Suprapubic skin (tissue), 4 donors: Measurements from ENCODE around the gene ZSCAN20. TPM values are rescaled to one million over a fixed set of nuclear protein-coding genes. Genes with fewer than 3 reads are reported as not detected.
A peak's percentile ranks its signal among the peaks of the same experiment; 100 is the strongest.

Source experiments
- DNase-seq, 2 donors: peaks; one replicate each; pipeline ENCODE4 v3.0.0-alpha.2; 2019; ENCODE audit warnings: low spot score in 2 of 2
- H3K27ac ChIP-seq: fragments of 200-600 bp; sonication (generic); one replicate; pipeline ENCODE4 v1.5.1; 2019
- H3K27me3 ChIP-seq: fragments of 200-600 bp; sonication (generic); one replicate; pipeline ENCODE4 v1.5.1; 2019
- H3K36me3 ChIP-seq: fragments of 200-600 bp; sonication (generic); one replicate; pipeline ENCODE4 v1.5.1; 2019
- H3K4me1 ChIP-seq: fragments of 200-600 bp; sonication (generic); one replicate; pipeline ENCODE4 v1.5.1; 2019
- H3K4me3 ChIP-seq: fragments of 200-600 bp; sonication (generic); one replicate; pipeline ENCODE4 v1.5.1; 2019; ENCODE audit warnings: mild to moderate bottlenecking
- H3K9me3 ChIP-seq: fragments of 200-600 bp; sonication (generic); one replicate; pipeline ENCODE4 v1.5.1; 2019
- EP300 ChIP-seq: sonication (generic); formaldehyde crosslinking; IDR thresholded peaks from one replicate; pipeline ENCODE4 v1.6.1; 2017; ENCODE audit warnings: antibody characterized with exemption
- POLR2A ChIP-seq, 2 donors: fragments of 450-650 bp; IDR thresholded peaks; one replicate each; pipeline ENCODE4 v1.6.1; 2017; ENCODE audit warnings: antibody characterized with exemption in 2 of 2, mild to moderate bottlenecking in 2 of 2, moderate library complexity in 2 of 2
- POLR2AphosphoS5 ChIP-seq, 3 donors: sonication (generic); formaldehyde crosslinking; IDR thresholded peaks; one replicate each; pipeline ENCODE4 v1.6.1; 2017; ENCODE audit warnings: antibody characterized with exemption in 3 of 3
- WGBS: methylation state at CpG from one replicate; pipeline ENCODE4 v1.1.5; 2018; 5-methylcytosine and 5-hydroxymethylcytosine counted together
- total RNA-seq, 4 donors: library from RNA; depleted of rRNA; stranded (reverse); fragments of >200 nt; gene quantifications; one replicate each; pipeline ENCODE4 v1.1.0, GENCODE V29; 2016
- TF ChIP-seq, protein P1 (sequence below), 2 donors: fragments of 200-600 bp in 1 of 2; fragments of 450-650 bp in 1 of 2; sonication (generic) in 1 of 2; IDR thresholded peaks; one replicate each; pipeline ENCODE4 v1.5.1; 2016 to 2019; ENCODE audit warnings: antibody characterized with exemption in 2 of 2, mild to moderate bottlenecking in 1 of 2, moderate library complexity in 1 of 2

ZSCAN20 gene
- total RNA-seq, 4 donors from 2014 or later, result 1.4 to 7.0 (median 3.2) TPM

DNA sequence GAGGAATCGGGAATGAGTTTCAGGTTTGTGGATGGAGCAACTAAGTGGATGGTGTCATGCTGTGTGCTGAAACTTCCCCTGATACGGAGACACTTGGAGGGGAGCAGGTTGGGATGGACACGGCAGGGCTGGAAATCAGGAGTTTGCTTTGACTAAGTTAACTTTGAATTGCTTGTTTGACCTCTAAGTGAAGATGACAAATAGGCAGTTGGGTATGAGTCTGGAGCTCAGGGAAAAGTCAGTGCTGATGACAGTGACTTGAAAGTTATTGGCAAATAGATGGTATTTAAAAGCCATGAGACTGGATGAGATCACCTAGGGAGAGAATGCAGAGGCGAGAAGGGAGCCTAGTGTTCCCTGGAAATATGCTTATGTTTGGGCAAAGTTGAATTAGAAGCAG lies 12.8 kb upstream of the ZSCAN20 start:
- Histone ChIP-seq H3K27me3 (no peaks in the 10 kb centered on the region), H3K36me3 (no peaks in the 10 kb centered on the region), H3K9me3 (no peaks in the 10 kb centered on the region), H3K4me3 (no peak overlapping the region), H3K4me1 (peaks cover 8% of the 10 kb centered on the region), H3K27ac (no peak overlapping the region)
- no peak for DNase-seq
- 85% methylated on average over 4 of the region's 4 CpGs for WGBS
- TF ChIP-seq POLR2AphosphoS5 (IDR thresholded peaks at IDR 0.05), result no peak
- TF ChIP-seq, protein P1, sequence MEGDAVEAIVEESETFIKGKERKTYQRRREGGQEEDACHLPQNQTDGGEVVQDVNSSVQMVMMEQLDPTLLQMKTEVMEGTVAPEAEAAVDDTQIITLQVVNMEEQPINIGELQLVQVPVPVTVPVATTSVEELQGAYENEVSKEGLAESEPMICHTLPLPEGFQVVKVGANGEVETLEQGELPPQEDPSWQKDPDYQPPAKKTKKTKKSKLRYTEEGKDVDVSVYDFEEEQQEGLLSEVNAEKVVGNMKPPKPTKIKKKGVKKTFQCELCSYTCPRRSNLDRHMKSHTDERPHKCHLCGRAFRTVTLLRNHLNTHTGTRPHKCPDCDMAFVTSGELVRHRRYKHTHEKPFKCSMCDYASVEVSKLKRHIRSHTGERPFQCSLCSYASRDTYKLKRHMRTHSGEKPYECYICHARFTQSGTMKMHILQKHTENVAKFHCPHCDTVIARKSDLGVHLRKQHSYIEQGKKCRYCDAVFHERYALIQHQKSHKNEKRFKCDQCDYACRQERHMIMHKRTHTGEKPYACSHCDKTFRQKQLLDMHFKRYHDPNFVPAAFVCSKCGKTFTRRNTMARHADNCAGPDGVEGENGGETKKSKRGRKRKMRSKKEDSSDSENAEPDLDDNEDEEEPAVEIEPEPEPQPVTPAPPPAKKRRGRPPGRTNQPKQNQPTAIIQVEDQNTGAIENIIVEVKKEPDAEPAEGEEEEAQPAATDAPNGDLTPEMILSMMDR (IDR thresholded peaks at IDR 0.05), result no peak
- TF ChIP-seq POLR2A (IDR thresholded peaks at IDR 0.05), result no peak
- TF ChIP-seq EP300, result no peak

DNA sequence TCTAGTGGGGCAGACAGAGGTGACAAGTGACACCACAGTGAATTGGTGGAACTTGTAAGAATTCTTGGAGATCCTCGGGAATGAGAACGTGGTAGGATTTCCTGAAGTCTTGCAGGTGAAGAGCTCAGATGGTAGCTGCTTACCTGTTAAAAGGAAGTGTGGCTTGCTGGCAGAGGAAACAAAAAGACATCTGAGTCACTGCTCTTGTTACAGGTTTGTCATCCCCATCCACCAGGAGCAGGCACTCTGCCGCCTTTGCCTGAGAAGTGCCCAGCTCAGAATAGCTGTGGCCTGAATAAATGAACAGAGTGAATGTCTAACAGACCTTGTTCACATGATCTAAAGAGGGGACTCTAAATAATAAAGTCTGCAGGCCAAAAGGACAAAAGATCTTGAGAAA lies 12.3 kb upstream of the ZSCAN20 start:
- Histone ChIP-seq H3K4me1 (peaks cover 8% of the 10 kb centered on the region), H3K4me3 (no peak overlapping the region), H3K36me3 (no peaks in the 10 kb centered on the region), H3K9me3 (no peaks in the 10 kb centered on the region), H3K27me3 (no peaks in the 10 kb centered on the region), H3K27ac (no peak overlapping the region)
- TF ChIP-seq, protein P1 (IDR thresholded peaks at IDR 0.05), result no peak
- no peak for TF ChIP-seq EP300
- TF ChIP-seq POLR2A (IDR thresholded peaks at IDR 0.05), result no peak
- TF ChIP-seq POLR2AphosphoS5 (IDR thresholded peaks at IDR 0.05), result no peak
- DNase-seq, result no peak
- 84% methylated on average over 3 of the region's 3 CpGs for WGBS

DNA sequence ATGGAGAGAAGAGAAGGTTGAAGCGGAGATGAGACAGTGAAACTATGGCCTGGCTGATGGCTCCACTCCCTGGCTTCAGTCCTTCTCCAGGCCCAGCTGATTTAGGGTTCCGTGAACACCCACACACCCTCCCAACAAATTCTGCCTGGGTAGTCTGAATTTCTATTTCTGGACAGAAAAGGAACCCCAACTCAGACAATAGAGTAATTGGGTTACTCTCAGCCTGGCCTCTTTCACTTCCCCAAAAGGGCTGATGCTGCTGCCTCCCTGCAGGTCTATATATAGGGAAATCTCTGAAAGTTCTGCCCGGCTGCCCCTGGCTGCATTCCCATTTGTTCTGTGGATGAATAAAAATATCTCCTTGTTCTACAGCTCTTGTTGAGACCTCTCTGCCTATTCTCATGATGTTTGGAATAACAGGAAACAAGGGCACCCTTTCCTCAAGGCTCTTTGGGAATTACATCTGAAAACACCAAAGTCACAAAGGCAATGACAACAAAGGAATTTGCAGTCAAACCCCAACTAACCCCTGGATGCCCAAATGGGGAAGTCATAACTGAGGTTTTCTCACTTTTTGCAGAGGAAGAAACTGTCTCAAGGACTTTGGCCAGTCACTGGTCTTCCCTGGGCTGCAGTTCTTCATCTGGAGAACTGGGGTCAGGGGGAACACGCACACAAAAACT lies 11.4 kb upstream of the ZSCAN20 start:
- Histone ChIP-seq H3K9me3 (no peaks in the 10 kb centered on the region), H3K4me1 (peaks cover 6% of the 10 kb centered on the region), H3K27me3 (no peaks in the 10 kb centered on the region), H3K4me3 (no peak overlapping the region), H3K36me3 (no peaks in the 10 kb centered on the region), H3K27ac (peak overlapping the region; percentile 31)
- 61% methylated on average over 4 of the region's 4 CpGs for WGBS
- DNase-seq, result no peak
- TF ChIP-seq, protein P1 (IDR thresholded peaks at IDR 0.05), result no peak

DNA sequence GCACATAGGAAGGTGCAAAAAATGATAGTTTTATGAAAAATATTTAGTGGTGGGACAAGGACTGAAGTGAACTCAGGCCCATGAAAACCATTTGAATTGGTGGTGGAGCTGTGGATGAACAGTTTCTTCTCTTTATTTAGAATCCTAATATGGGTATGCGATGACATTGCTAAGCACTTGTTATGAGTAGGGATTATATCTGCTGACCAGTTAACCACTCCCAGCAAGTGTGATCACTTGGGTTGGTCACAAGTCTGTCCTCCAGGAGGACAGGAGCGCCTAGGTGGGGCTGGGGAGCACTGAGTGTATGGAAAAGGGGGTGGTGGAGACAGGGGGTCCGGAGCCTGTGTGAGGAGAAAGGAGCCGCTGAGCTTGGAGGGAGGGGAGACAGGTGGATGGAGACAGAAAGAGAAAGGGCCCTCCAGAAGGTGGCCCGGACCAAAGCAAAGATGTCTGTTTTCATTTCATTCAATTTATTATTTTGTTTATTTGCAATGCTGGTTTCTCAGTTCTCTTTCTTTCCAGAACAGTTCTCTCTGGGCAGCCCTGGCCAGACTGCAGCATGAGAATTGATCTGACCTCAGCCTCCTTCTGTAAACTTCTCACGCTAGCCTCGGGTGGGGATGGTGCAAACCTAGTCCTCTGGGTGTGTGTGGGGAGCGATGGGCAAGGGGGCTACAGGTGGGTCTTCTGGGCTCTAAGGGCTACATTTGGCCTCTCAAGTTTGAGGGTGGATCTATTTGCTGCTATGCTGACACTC lies 9.9 kb upstream of the ZSCAN20 start:
- WGBS, result 88% methylated on average over 8 of the region's 8 CpGs
- Histone ChIP-seq H3K27ac (no peak overlapping the region), H3K4me1 (peaks cover 6% of the 10 kb centered on the region), H3K4me3 (no peak overlapping the region), H3K27me3 (no peaks in the 10 kb centered on the region), H3K36me3 (no peaks in the 10 kb centered on the region), H3K9me3 (no peaks in the 10 kb centered on the region)
- TF ChIP-seq POLR2A (IDR thresholded peaks at IDR 0.05) (no peak), EP300 (no peak), POLR2AphosphoS5 (IDR thresholded peaks at IDR 0.05) (no peak)
- TF ChIP-seq, protein P1 (IDR thresholded peaks at IDR 0.05), result no peak
- no peak for DNase-seq

DNA sequence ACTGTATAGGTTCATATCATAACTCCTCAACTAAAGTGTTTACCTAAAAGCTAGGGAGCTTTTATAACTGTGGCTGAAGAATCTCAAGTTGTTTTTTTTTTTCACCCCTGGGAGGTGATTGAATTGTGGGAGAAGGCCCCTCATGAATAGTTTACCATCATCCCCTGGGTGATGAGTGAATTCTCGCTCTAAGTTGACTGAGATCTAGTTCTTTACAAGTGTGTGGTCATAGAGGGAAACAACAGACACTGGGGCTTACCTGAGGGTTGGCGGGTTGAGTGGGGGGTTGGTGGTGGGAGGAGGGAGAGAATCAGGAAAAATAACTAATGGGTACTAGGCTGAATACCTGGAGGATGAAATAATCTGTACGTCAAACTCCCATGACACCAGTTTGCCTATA lies 7.9 kb upstream of the ZSCAN20 start:
- Histone ChIP-seq H3K4me3 (no peak overlapping the region), H3K4me1 (no peaks in the 10 kb centered on the region), H3K36me3 (no peaks in the 10 kb centered on the region), H3K27ac (no peak overlapping the region), H3K9me3 (no peaks in the 10 kb centered on the region), H3K27me3 (no peaks in the 10 kb centered on the region)
- 94% methylated on average over 3 of the region's 3 CpGs for WGBS
- no peak for TF ChIP-seq EP300
- TF ChIP-seq POLR2AphosphoS5 (IDR thresholded peaks at IDR 0.05), result no peak
- TF ChIP-seq, protein P1 (IDR thresholded peaks at IDR 0.05), result no peak
- TF ChIP-seq POLR2A (IDR thresholded peaks at IDR 0.05), result no peak
- no peak for DNase-seq
